ENCODE measurements around the gene ATRX.

GRCh38 chrX:77749695-77750094 is 36.3 kb downstream of the ATRX start:
- no peak for TF ChIP-seq CTCF (conservative IDR thresholded peaks at IDR 0.05; ENCODE audit: low read depth in 2 of 2)
- no peak for TF ChIP-seq EZH2phosphoT487 (IDR thresholded peaks at IDR 0.05; ENCODE audit: unreplicated experiment)
- TF ChIP-seq JUNB (IDR thresholded peaks at IDR 0.05; ENCODE audit: unreplicated experiment): no peak
- TF ChIP-seq ZNF114 (CRISPR knock-in tag; IDR thresholded peaks at IDR 0.05): no peak
- TF ChIP-seq REST (IDR thresholded peaks at IDR 0.05; ENCODE audit: unreplicated experiment): no peak
- no peak for TF ChIP-seq POLR2AphosphoS5 (IDR thresholded peaks at IDR 0.05; ENCODE audit: low read depth)
- no peak for TF ChIP-seq CREB1 (CRISPR knock-in tag; IDR thresholded peaks at IDR 0.05; ENCODE audit: low read depth)
- no peak for TF ChIP-seq EZH2 (IDR thresholded peaks at IDR 0.05; ENCODE audit: low read depth, unreplicated experiment)
- no peak for TF ChIP-seq ZNF331 (CRISPR knock-in tag; IDR thresholded peaks at IDR 0.05; ENCODE audit: low read depth)

All from GM23338 (cell line).